ENCODE data around the gene CNTN4.

GRCh38 chr3:2098398-2099027 lies at the start of gene CNTN4:
- TF ChIP-seq CTCF (IDR thresholded peaks at IDR 0.05): peak in 2 of 4 experiments; percentile 44
- peak in 1 of 2 donors; percentile 32 for TF ChIP-seq POLR2A (IDR thresholded peaks at IDR 0.05)
